ENCODE measurements around the gene CMTM6. TPM values are rescaled to one million over a fixed set of nuclear protein-coding genes. Genes with fewer than 3 reads are reported as not detected.

Gene CMTM6
- total RNA-seq (2022; extraction: Qiagen RNA extraction; ENCODE audit: low read depth) = 19.4 to 45.6 TPM (median 43.3 TPM) in 5 replicates

DNA sequence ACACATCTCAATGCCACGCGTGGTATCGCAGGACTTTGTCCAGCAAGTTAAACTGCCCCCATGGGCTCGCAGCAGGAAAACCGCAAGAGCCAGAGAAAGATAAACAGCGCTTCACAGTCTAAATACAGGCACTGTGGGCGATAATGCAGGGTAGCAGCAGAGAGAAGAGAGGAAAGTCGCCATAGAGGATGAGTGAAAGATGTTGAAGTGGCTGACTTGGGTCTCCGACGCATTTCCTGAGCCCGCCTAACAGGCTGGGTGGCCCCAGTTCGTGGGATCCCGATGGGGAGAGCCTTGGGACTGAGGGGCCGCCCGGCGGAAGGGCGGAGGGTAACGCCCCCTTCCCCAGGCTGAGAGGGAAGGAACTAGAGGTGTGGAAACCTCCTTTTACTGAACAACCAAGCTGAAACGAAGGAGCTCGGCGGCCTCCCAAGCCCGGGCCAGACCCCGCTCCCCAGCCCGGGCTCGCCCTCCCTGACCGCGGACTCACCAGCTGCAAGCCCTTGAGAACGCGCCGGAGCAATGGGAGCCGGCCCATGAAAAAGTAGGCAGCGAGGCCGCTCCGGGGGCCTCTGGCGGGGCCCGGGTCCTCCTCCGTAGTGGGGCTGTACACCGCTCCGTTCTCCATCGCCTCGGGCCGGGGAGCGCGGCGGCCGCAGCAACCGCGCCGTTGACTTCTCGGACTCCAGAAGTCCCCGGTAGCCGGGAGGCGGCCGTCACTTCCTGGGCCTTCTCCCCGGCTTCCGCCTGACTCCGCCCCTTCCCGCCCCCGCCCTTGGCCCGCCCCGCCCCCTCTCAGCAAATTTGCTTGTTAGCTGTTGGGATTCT, at the start of gene CMTM6:
Gene CMTM6 (minus strand): TSS at position 735 of the 828 bp plus-strand sequence. CDS start 107 bp downstream, at position 628.

Other genes with a start within 250 kb of the CMTM6 start
- 28.2 to 42.2 TPM (median 37.8 TPM) in 5 replicates for gene CMTM7, start 111.0 kb downstream of the CMTM6 start, total RNA-seq (2022; extraction: Qiagen RNA extraction; ENCODE audit: low read depth)
- 33.3 to 48.0 TPM (median 40.3 TPM) in 5 replicates for gene DYNC1LI1, start 68.0 kb upstream of the CMTM6 start, total RNA-seq (2022; extraction: Qiagen RNA extraction; ENCODE audit: low read depth)
- gene CNOT10, start 182.3 kb upstream of the CMTM6 start, total RNA-seq (2022; extraction: Qiagen RNA extraction; ENCODE audit: low read depth) = 28.3 to 32.6 TPM (median 28.8 TPM) in 5 replicates

All from A549 treated with RU486 at 1 μM for 4 hours (cell line).